NCI-H2029 treated with DMSO at 0.1 percent for 48 hours (cell line): ENCODE data around the gene MED13.
"Not testable (repeated sequence)": the region's sequence is repeated elsewhere in the genome, so short reads cannot be mapped to it uniquely, and the experiment has no call there.

Experiments
- DNase-seq: peaks from one replicate; lab custom pipeline; 2025; lab: John Stamatoyannopoulos, UW

The MED13 gene

GRCh38 chr17:62058611-62059010 is 6.5 kb downstream of the MED13 start:
- DNase-seq = no peak

GRCh38 chr17:62057696-62058095 is 7.4 kb downstream of the MED13 start:
- no peak for DNase-seq

- DNase-seq = no peak
Observed at GRCh38 chr17:62052765-62053338, 12.2 kb downstream of the MED13 start.

- DNase-seq = no peak
Observed at GRCh38 chr17:62051053-62051452, 14.0 kb downstream of the MED13 start.

DNA sequence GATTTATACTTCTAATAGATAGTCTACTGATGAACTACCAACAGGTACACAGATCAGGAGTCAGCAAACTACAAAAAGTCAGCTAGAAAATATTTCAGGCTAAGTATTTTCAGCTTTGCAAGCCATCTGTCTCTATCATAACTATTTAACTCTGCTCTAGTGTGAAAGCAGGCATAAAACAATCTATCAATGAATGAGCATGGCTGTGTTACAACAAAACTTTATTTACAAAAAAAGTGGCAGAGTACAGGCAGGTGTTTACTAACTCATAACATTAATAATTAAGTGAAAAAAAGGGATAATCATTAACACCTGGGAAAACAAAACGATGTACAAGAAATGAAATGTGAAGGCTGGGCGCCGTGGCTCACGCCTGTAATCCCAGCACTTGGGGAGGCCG is 15.8 kb downstream of the MED13 start:
- DNase-seq = no peak

- no peak for DNase-seq
Observed at GRCh38 chr17:62048262-62048661, 16.8 kb downstream of the MED13 start.

- no peak for DNase-seq
Observed at GRCh38 chr17:62045517-62045916, 19.6 kb downstream of the MED13 start.

- no peak for DNase-seq
Observed at GRCh38 chr17:62045109-62045508, 20.0 kb downstream of the MED13 start.

- no peak for DNase-seq
Observed at GRCh38 chr17:62043602-62044001, 21.5 kb downstream of the MED13 start.

DNA sequence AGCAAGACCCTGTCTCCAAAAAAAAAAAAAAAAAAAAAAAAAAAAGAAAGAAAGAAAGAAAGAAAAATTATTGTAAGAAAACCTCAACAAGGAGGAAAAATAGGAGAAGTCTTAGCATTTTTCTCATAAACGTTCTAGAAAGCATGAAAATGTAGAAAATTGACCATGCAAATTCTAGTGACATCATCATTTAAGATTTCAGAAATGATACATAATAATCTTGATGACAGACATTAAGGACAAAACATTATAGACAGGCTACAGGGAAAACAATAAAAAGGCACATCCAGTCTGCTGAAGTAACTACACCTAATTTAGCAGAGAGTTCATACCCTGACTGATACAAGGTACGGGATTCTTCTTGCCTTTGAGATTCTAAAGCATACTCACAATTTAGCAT is 21.9 kb downstream of the MED13 start:
- DNase-seq = no peak

DNA sequence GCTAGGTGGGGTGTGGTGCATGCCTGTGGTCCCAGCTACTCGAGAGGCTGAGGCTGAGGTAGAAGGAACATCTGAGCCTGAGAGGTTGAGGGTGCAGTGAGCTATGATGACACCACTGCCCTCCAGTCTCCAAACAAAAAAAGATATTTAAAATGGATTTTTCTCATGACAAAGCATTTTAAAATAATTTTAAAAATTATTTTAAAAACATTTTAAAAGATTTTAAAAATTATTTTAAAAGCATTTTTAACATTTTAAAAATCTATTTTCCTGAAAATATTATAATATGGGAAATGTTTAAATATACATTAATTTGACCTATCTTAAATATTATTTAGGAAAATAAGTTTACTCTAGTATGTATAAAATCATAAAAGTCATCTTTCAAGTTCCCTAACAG is 26.8 kb downstream of the MED13 start:
- DNase-seq = no peak

DNA sequence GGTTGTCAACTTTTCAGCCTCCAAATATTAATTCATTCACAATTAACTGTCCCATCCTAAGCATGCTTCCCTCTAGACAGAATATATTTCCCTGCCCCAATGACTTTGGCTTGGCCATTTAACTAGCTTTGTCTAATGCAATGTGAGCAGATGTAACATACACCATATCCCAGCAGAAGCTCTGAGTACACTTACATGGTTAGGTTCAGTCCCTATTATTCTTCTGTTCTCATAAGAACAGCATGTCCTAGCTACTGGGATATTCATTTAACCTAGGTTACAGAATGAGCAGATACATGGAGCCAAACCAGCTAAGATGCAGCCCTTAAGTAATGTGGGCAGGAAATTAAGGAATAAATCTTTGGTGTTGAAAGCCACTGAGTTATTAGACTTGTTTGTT is 31.8 kb downstream of the MED13 start:
- DNase-seq = no peak

GRCh38 chr17:62032480-62032879 is 32.6 kb downstream of the MED13 start:
- no peak for DNase-seq

- DNase-seq = no peak
Observed at GRCh38 chr17:62030264-62030663, 34.8 kb downstream of the MED13 start.

DNA sequence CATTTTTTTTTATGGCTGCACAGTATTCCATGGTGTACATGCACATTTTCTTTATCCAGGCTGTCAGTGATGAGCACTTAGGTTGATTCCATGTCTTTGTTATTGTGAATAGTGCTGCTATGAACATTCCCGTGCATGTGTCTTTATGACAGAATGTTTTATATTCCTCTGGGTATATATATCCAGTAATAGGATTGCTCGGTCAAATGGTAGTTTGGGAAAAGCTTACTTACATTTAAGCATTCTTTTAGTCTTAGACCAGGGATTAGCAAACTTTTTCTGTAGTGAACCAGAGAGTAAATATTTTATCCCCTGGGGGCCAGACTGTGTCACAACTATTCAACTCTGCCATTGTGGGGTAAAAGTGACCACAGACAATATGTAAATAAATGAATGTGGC is 40.2 kb downstream of the MED13 start:
- no peak for DNase-seq

- no peak for DNase-seq
Observed at GRCh38 chr17:62017912-62018311, 47.2 kb downstream of the MED13 start.

DNA sequence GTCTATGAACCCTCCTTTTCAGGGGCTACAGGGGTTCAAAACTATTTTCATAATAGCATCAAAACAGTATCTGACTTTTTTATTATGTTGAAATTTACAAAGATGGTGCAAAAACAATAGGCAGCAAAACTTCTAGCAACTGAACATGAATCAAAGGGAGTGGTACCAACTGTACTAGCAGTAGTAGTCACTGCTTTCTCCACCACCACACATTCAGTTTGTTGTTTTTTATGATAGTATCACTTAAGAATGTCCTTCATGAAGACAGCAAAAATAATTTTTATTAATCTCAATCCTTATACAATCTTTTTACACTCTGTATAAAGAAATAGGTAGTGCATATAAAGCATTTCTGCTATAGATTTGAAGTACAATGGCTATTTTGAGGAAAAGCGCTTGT is 47.6 kb downstream of the MED13 start:
- no peak for DNase-seq

DNA sequence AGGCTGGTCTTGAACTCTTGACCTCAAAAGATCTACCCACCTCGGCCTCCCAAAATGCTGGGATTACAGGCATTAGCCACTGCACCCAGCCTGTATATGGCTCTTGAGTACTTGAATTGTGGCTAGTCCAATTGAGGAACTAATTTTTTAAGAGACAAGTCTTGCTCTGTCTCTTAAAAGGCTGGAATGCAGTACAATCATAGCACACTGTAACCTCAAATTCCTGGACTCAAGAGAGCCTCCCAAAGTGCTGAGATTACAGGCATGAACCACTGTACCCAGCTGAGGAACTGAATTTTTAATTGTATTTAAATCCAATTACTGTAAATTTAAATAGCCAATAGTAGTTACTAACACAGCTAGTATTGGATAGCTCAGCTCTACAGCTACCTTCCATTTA is 50.6 kb downstream of the MED13 start:
- DNase-seq = no peak

DNA sequence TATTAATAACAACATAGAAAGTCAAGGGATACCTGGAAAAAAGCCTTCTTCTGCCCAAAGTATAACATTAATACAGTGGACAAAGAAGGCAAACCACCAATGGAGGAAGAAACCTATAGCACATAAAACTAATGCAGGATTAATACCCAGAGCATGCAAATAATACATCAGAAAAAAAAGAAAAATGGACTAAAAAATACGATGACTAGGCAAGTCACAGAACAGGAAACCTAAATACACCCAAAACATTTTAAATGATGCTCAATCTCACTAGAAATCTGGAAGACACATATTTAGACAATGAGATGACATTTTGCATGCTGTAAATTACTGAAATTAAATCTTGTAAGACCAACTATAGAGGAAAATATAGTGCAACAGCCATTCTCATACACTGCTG is 55.9 kb downstream of the MED13 start:
- no peak for DNase-seq

DNA sequence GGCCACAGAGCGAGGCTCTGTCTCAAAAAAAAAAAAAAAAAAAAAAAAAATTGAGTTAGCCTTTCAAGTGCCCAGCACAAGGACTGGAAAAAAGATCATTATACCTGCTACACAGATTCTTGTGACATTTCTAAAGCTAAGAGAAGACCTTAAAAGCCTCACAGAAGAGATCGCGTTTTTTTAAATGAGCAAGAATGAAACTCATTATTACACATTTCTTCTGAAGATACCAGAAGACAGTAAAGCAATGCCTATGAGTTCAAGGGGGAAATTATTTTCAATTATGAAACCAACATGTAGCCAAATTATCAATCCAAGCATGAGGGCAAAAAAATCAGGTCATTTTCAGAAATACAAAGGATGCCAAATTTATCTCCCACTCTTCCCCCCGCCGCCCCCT is 56.8 kb downstream of the MED13 start:
- no peak for DNase-seq

- no peak for DNase-seq
Observed at GRCh38 chr17:62004388-62004787, 60.7 kb downstream of the MED13 start.

DNA sequence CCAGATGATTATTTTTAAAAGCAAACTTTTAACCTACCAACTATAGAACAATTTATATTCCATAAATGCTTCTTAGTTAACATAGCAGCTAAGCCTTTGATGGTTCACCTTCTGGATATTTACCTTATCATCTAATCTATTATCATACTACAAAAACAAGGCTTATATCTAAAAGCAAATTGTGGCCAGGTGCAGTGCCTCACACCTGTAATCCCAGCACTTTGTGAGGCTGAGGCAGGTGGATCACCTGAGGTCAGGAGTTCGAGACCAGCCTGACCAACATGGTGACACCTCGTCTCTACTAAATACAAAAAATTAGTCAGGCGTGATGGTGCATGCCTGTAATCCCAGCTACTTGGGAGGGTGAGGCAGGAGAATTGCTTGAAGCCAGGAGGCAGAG is 61.9 kb downstream of the MED13 start:
- DNase-seq = not testable (repeated sequence)

- no peak for DNase-seq
Observed at GRCh38 chr17:62001105-62001504, 64.0 kb downstream of the MED13 start.

DNA sequence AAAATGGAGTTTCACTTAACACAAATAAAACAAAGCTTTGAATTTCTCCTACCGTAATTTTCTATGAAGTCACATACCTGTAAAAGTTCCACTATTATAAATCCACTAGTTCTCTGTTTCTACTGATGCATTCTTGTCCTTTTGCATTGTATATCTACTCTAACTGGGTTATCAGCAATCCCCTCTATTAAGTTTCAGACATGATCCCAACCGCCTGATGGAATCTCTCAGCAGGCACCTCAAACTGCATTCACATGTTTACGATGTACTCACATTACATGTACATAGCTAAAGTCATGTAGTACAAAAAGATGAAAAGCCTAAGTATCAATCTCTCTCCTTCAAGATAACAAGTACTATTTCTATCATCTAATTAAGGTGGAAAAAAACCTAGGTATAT is 64.9 kb downstream of the MED13 start:
- no peak for DNase-seq

GRCh38 chr17:61998534-61998933 is 66.5 kb downstream of the MED13 start:
- not testable (repeated sequence) for DNase-seq
